NCI-H1105 treated with DMSO at 0.1 percent for 48 hours (cell line): ENCODE measurements around the gene RTN4IP1.

ENCODE experiments used
- DNase-seq: peaks from one replicate; lab custom pipeline; 2025; lab: John Stamatoyannopoulos, UW

RTN4IP1 gene

GRCh38 chr6:106629103-106629858 is at the start of gene RTN4IP1, which contains the start of gene QRSL1:
Gene RTN4IP1 (minus strand): TSS chr6:106629498. CDS start chr6:106629021, 477 bp downstream.
Gene QRSL1 (plus strand): TSS chr6:106629578. CDS start chr6:106629682, 104 bp downstream.
- DNase-seq, result peak; percentile 95

GRCh38 chr6:106677282-106677681 is 48.0 kb upstream of the RTN4IP1 start:
- DNase-seq, result no peak

- no peak for DNase-seq
Observed at GRCh38 chr6:106674541-106675229, 45.4 kb upstream of the RTN4IP1 start.

GRCh38 chr6:106671651-106672050 is 42.4 kb upstream of the RTN4IP1 start:
- DNase-seq, result no peak

- DNase-seq, result peak; percentile 14
Observed at GRCh38 chr6:106670236-106670635, 40.9 kb upstream of the RTN4IP1 start.

GRCh38 chr6:106667022-106667402 is 37.7 kb upstream of the RTN4IP1 start:
- no peak for DNase-seq

GRCh38 chr6:106666282-106667021 is 37.2 kb upstream of the RTN4IP1 start:
- no peak for DNase-seq

- no peak for DNase-seq
Observed at GRCh38 chr6:106662458-106662857, 33.2 kb upstream of the RTN4IP1 start.

GRCh38 chr6:106659859-106660258 is 30.6 kb upstream of the RTN4IP1 start:
- DNase-seq, result no peak

- no peak for DNase-seq
Observed at GRCh38 chr6:106658469-106658868, 29.2 kb upstream of the RTN4IP1 start.

- no peak for DNase-seq
Observed at GRCh38 chr6:106648651-106649308, 19.5 kb upstream of the RTN4IP1 start.

GRCh38 chr6:106643061-106643460 is 13.8 kb upstream of the RTN4IP1 start:
- DNase-seq, result no peak

GRCh38 chr6:106642476-106642875 is 13.2 kb upstream of the RTN4IP1 start:
- DNase-seq, result no peak

GRCh38 chr6:106639812-106640211 is 10.5 kb upstream of the RTN4IP1 start:
- DNase-seq, result no peak

- no peak for DNase-seq
Observed at GRCh38 chr6:106637717-106638341, 8.5 kb upstream of the RTN4IP1 start.

GRCh38 chr6:106637051-106637716 is 7.9 kb upstream of the RTN4IP1 start:
- no peak for DNase-seq

GRCh38 chr6:106634565-106634964 is 5.3 kb upstream of the RTN4IP1 start:
- DNase-seq, result no peak

- no peak for DNase-seq
Observed at GRCh38 chr6:106631346-106631745, 2.0 kb upstream of the RTN4IP1 start.

- DNase-seq, result no peak
Observed at GRCh38 chr6:106630366-106630765, 1.1 kb upstream of the RTN4IP1 start.

GRCh38 chr6:106629859-106630163 is 513 bp upstream of the RTN4IP1 start:
- no peak for DNase-seq

- DNase-seq, result no peak
Observed at GRCh38 chr6:106628658-106629102, 618 bp downstream of the RTN4IP1 start.
